ENCODE data around the gene APLN.

The APLN gene

GRCh38 chrX:129648514-129649267 lies 6.1 kb downstream of the APLN start:
- no peak overlapping the region for H3K4me3 ChIP-seq (ENCODE audit: low read depth, low read length)
- no peak overlapping the region for H3K27ac ChIP-seq (ENCODE audit: extremely low read depth, low read depth, low read length)
- no peaks in the 10 kb centered on the region for H3K36me3 ChIP-seq (ENCODE audit: control insufficient read depth in 2 of 2, insufficient read depth in 1 of 2, low read length in 2 of 2)
- CTCF ChIA-PET = interaction anchor here (1.7 kb wide), 1 partner anchor 11 kb away, joined by 11 read pairs; no protein-coding TSS in a partner anchor
- H3K4me1 ChIP-seq (ENCODE audit: control insufficient read depth, insufficient read depth, low read length) = no peaks in the 10 kb centered on the region
- TF ChIP-seq ELK4 (IDR thresholded peaks at IDR 0.05; ENCODE audit: borderline replicate concordance, low read depth, low read length) = no peak
- TF ChIP-seq ZSCAN18 (tag by site-specific recombination; IDR thresholded peaks at IDR 0.05) = no peak
- no peak for TF ChIP-seq GLIS1 (tag by site-specific recombination; IDR thresholded peaks at IDR 0.05)
- TF ChIP-seq ZNF391 (tag by site-specific recombination; IDR thresholded peaks at IDR 0.05; ENCODE audit: borderline replicate concordance, low read depth) = no peak
- TF ChIP-seq ZBTB44 (tag by site-specific recombination; IDR thresholded peaks at IDR 0.05) = no peak
- no peak for TF ChIP-seq ZNF654 (tag by site-specific recombination; IDR thresholded peaks at IDR 0.05; ENCODE audit: low read depth)
- TF ChIP-seq ZNF660 (tag by site-specific recombination; IDR thresholded peaks at IDR 0.05) = no peak
- no peak for TF ChIP-seq KLF17 (tag by site-specific recombination; IDR thresholded peaks at IDR 0.05)
- no peak for TF ChIP-seq ATF2 (tag by site-specific recombination; IDR thresholded peaks at IDR 0.05; ENCODE audit: low read depth)
- TF ChIP-seq PBX3 (CRISPR knock-in tag; IDR thresholded peaks at IDR 0.05) = no peak
- no peak for TF ChIP-seq ZNF274 (IDR thresholded peaks at IDR 0.05; ENCODE audit: low read length)
- TF ChIP-seq ZNF274 (tag by site-specific recombination; IDR thresholded peaks at IDR 0.05; ENCODE audit: borderline replicate concordance) = no peak
- TF ChIP-seq ZNF10 (tag by site-specific recombination; IDR thresholded peaks at IDR 0.05) = no peak
- no peak for TF ChIP-seq ZNF629 (tag by site-specific recombination; IDR thresholded peaks at IDR 0.05)
- no peak for TF ChIP-seq ZBTB8A (tag by site-specific recombination; IDR thresholded peaks at IDR 0.05)
- no peak for TF ChIP-seq ZNF23 (tag by site-specific recombination; IDR thresholded peaks at IDR 0.05; ENCODE audit: borderline replicate concordance)
- no peaks in the 10 kb centered on the region for H3K9me3 ChIP-seq (ENCODE audit: control insufficient read depth, insufficient read depth, low read depth, low read length)
- POLR2A ChIA-PET = no interaction called here
